Stimulated activated CD4-positive, alpha-beta T cell treated with anti-CD3 and anti-CD28 coated beads, Interleukin-15, amount 100 ng/mL, for 1 hour (primary cell): ENCODE data around the gene UBASH3B.

ENCODE experiments used
- DNase-seq, 2 donors: peaks; one replicate each; pipeline ENCODE4 v3.0.0-alpha.2; 2020; ENCODE audit warnings: low read depth in 1 of 2, low spot score in 1 of 2

UBASH3B gene

GRCh38 chr11:122646549-122647340 is 8.8 kb upstream of the UBASH3B start:
- DNase-seq = no peak

GRCh38 chr11:122647736-122648275 is 7.7 kb upstream of the UBASH3B start:
- no peak for DNase-seq

GRCh38 chr11:122649116-122649515 is 6.4 kb upstream of the UBASH3B start:
- no peak for DNase-seq

GRCh38 chr11:122650619-122651018 is 4.9 kb upstream of the UBASH3B start:
- no peak for DNase-seq

GRCh38 chr11:122652495-122652894 is 3.0 kb upstream of the UBASH3B start:
- DNase-seq = no peak

- no peak for DNase-seq
These were observed 1.5 kb upstream of the UBASH3B start for GRCh38 chr11:122653916-122654585.

GRCh38 chr11:122656073-122656630 is 630 bp downstream of the UBASH3B start:
- peak; percentile 7 to 39 for DNase-seq

GRCh38 chr11:122656631-122657101 is 1.1 kb downstream of the UBASH3B start:
- DNase-seq = no peak

- DNase-seq = no peak
These were observed 4.4 kb downstream of the UBASH3B start for GRCh38 chr11:122659676-122660554.

- DNase-seq = no peak
These were observed 5.8 kb downstream of the UBASH3B start for GRCh38 chr11:122661182-122661945.

GRCh38 chr11:122663056-122663740 is 7.7 kb downstream of the UBASH3B start:
- DNase-seq = no peak

- DNase-seq = no peak
These were observed 8.2 kb downstream of the UBASH3B start for GRCh38 chr11:122663764-122664163.

- DNase-seq = no peak
These were observed 8.7 kb downstream of the UBASH3B start for GRCh38 chr11:122664188-122664587.

- no peak for DNase-seq
These were observed 10.3 kb downstream of the UBASH3B start for GRCh38 chr11:122665861-122666260.

GRCh38 chr11:122666743-122667142 is 11.2 kb downstream of the UBASH3B start:
- DNase-seq = no peak

GRCh38 chr11:122668562-122669090 is 13.1 kb downstream of the UBASH3B start:
- no peak for DNase-seq

- no peak for DNase-seq
These were observed 14.6 kb downstream of the UBASH3B start for GRCh38 chr11:122670131-122670530.

GRCh38 chr11:122671400-122671891 is 15.9 kb downstream of the UBASH3B start:
- DNase-seq = no peak

- no peak for DNase-seq
These were observed 17.4 kb downstream of the UBASH3B start for GRCh38 chr11:122672892-122673291.
